Measurements from ENCODE around the gene MCCD1.

DNA sequence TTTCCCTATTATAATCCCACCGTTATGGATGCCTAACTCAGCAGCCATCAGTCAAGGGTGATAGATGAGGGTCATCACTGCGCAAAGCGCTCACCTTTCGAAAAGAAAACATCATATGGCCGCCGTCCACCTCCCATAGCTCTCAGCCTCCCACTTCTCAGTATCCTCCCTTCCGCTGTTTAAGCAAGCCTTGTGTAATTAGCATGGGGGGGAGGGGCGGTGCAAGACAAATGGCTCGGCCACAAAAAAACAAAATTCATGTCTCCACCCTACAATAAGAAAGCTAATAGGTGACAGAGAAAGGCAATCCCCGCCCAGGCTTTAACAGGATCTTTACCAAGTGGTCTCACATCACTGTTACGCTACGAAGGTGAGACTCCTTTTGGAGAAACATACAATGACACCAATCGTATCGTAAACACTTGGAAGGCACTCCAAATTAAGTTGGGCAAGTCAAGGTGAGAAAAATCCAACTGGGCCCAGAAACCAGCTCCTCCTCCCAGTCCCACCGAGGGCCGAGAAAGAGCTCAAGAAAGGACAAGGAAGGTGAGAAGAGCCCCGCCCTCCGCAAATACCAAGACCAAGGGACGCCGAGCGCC is 12.4 kb downstream of the MCCD1 start:
- TF ChIP-seq, protein P1, sequence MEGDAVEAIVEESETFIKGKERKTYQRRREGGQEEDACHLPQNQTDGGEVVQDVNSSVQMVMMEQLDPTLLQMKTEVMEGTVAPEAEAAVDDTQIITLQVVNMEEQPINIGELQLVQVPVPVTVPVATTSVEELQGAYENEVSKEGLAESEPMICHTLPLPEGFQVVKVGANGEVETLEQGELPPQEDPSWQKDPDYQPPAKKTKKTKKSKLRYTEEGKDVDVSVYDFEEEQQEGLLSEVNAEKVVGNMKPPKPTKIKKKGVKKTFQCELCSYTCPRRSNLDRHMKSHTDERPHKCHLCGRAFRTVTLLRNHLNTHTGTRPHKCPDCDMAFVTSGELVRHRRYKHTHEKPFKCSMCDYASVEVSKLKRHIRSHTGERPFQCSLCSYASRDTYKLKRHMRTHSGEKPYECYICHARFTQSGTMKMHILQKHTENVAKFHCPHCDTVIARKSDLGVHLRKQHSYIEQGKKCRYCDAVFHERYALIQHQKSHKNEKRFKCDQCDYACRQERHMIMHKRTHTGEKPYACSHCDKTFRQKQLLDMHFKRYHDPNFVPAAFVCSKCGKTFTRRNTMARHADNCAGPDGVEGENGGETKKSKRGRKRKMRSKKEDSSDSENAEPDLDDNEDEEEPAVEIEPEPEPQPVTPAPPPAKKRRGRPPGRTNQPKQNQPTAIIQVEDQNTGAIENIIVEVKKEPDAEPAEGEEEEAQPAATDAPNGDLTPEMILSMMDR (IDR thresholded peaks at IDR 0.05): no peak
- no peak for TF ChIP-seq POLR2A (IDR thresholded peaks at IDR 0.05)

Measured in Peyer's patch (tissue), 4 donors.